Measurements from ENCODE around the gene KRTAP5-5.
A peak's percentile ranks its signal among the peaks of the same experiment; 100 is the strongest.
"Not testable (repeated sequence)": the region's sequence is repeated elsewhere in the genome, so short reads cannot be mapped to it uniquely, and the experiment has no call there.

The KRTAP5-5 gene

GRCh38 chr11:1603629-1604028 is 25.9 kb upstream of the KRTAP5-5 start:
- no peak for TF ChIP-seq YY1 (IDR thresholded peaks at IDR 0.05; ENCODE audit: insufficient read depth, insufficient read length)
- TF ChIP-seq SUZ12 (IDR thresholded peaks at IDR 0.05; ENCODE audit: extremely low read depth, insufficient read depth, insufficient read length), result no peak
- TF ChIP-seq ZNF274 (IDR thresholded peaks at IDR 0.05; ENCODE audit: low read depth, low read length), result no peak
- H3K9me3 ChIP-seq (ENCODE audit: insufficient read depth, low read length), result no peaks in the 10 kb centered on the region
- DNase-seq (ENCODE audit: low read depth, low spot score), result no peak
- no peak overlapping the region for H3K4me3 ChIP-seq (ENCODE audit: insufficient read length, low read depth)
- H3K4me1 ChIP-seq (ENCODE audit: insufficient read depth, insufficient read length), result peaks cover 7% of the 10 kb centered on the region
- no peaks in the 10 kb centered on the region for H3K36me3 ChIP-seq (ENCODE audit: insufficient read depth, insufficient read length, low read length)
- peaks cover 30% of the 10 kb centered on the region for H3K27me3 ChIP-seq (ENCODE audit: insufficient read depth, insufficient read length)
- no peak overlapping the region for H3K9ac ChIP-seq (ENCODE audit: insufficient read length, low read depth)

- no peaks in the 10 kb centered on the region for H3K36me3 ChIP-seq (ENCODE audit: insufficient read depth, insufficient read length, low read length)
- H3K4me1 ChIP-seq (ENCODE audit: insufficient read depth, insufficient read length), result peaks cover 7% of the 10 kb centered on the region
- peaks cover 30% of the 10 kb centered on the region for H3K27me3 ChIP-seq (ENCODE audit: insufficient read depth, insufficient read length)
- H3K9ac ChIP-seq (ENCODE audit: insufficient read length, low read depth), result no peak overlapping the region
- H3K9me3 ChIP-seq (ENCODE audit: insufficient read depth, low read length), result no peaks in the 10 kb centered on the region
- H3K4me3 ChIP-seq (ENCODE audit: insufficient read length, low read depth), result no peak overlapping the region
- DNase-seq (ENCODE audit: low read depth, low spot score), result no peak
- no peak for TF ChIP-seq ZNF274 (IDR thresholded peaks at IDR 0.05; ENCODE audit: low read depth, low read length)
- no peak for TF ChIP-seq SUZ12 (IDR thresholded peaks at IDR 0.05; ENCODE audit: extremely low read depth, insufficient read depth, insufficient read length)
- TF ChIP-seq YY1 (IDR thresholded peaks at IDR 0.05; ENCODE audit: insufficient read depth, insufficient read length), result no peak
Observed at GRCh38 chr11:1604181-1604580, 25.4 kb upstream of the KRTAP5-5 start.

GRCh38 chr11:1604711-1605110 is 24.9 kb upstream of the KRTAP5-5 start:
- peaks cover 7% of the 10 kb centered on the region for H3K4me1 ChIP-seq (ENCODE audit: insufficient read depth, insufficient read length)
- TF ChIP-seq ZNF274 (IDR thresholded peaks at IDR 0.05; ENCODE audit: low read depth, low read length) (no peak), YY1 (IDR thresholded peaks at IDR 0.05; ENCODE audit: insufficient read depth, insufficient read length) (no peak), SUZ12 (IDR thresholded peaks at IDR 0.05; ENCODE audit: extremely low read depth, insufficient read depth, insufficient read length) (no peak)
- peaks cover 30% of the 10 kb centered on the region for H3K27me3 ChIP-seq (ENCODE audit: insufficient read depth, insufficient read length)
- H3K9me3 ChIP-seq (ENCODE audit: insufficient read depth, low read length), result no peaks in the 10 kb centered on the region
- no peak for DNase-seq (ENCODE audit: low read depth, low spot score)
- H3K36me3 ChIP-seq (ENCODE audit: insufficient read depth, insufficient read length, low read length), result no peaks in the 10 kb centered on the region
- no peak overlapping the region for H3K4me3 ChIP-seq (ENCODE audit: insufficient read length, low read depth)
- H3K9ac ChIP-seq (ENCODE audit: insufficient read length, low read depth), result no peak overlapping the region

- peaks cover 30% of the 10 kb centered on the region for H3K27me3 ChIP-seq (ENCODE audit: insufficient read depth, insufficient read length)
- not testable (repeated sequence) for H3K9me3 ChIP-seq (ENCODE audit: insufficient read depth, low read length); H3K4me1 ChIP-seq (ENCODE audit: insufficient read depth, insufficient read length); DNase-seq (ENCODE audit: low read depth, low spot score); H3K9ac ChIP-seq (ENCODE audit: insufficient read length, low read depth); H3K36me3 ChIP-seq (ENCODE audit: insufficient read depth, insufficient read length, low read length); H3K4me3 ChIP-seq (ENCODE audit: insufficient read length, low read depth)
Observed at GRCh38 chr11:1605923-1606322, 23.7 kb upstream of the KRTAP5-5 start.

- Histone ChIP-seq H3K9ac (ENCODE audit: insufficient read length, low read depth) (peak overlapping the region; percentile 33), H3K27me3 (ENCODE audit: insufficient read depth, insufficient read length) (peaks cover 30% of the 10 kb centered on the region)
- H3K36me3 ChIP-seq (ENCODE audit: insufficient read depth, insufficient read length, low read length); H3K4me1 ChIP-seq (ENCODE audit: insufficient read depth, insufficient read length); H3K4me3 ChIP-seq (ENCODE audit: insufficient read length, low read depth); H3K9me3 ChIP-seq (ENCODE audit: insufficient read depth, low read length); DNase-seq (ENCODE audit: low read depth, low spot score): not testable (repeated sequence)
Observed at GRCh38 chr11:1607156-1607845, 22.3 kb upstream of the KRTAP5-5 start.

- DNase-seq (ENCODE audit: low read depth, low spot score); H3K4me1 ChIP-seq (ENCODE audit: insufficient read depth, insufficient read length); H3K4me3 ChIP-seq (ENCODE audit: insufficient read length, low read depth); H3K36me3 ChIP-seq (ENCODE audit: insufficient read depth, insufficient read length, low read length); H3K9me3 ChIP-seq (ENCODE audit: insufficient read depth, low read length): not testable (repeated sequence)
- Histone ChIP-seq H3K27me3 (ENCODE audit: insufficient read depth, insufficient read length) (peaks cover 30% of the 10 kb centered on the region), H3K9ac (ENCODE audit: insufficient read length, low read depth) (peak overlapping the region; percentile 10)
Observed at GRCh38 chr11:1607901-1608300, 21.7 kb upstream of the KRTAP5-5 start.

GRCh38 chr11:1608363-1608762 is 21.2 kb upstream of the KRTAP5-5 start, which contains the start of gene KRTAP5-3:
Gene KRTAP5-3, minus strand, starts transcription at chr11:1608463. Its CDS starts 78 bp downstream, at chr11:1608385.
- H3K36me3 ChIP-seq (ENCODE audit: insufficient read depth, insufficient read length, low read length), result no peaks in the 10 kb centered on the region
- peak within 1 kb of the TSS; percentile 33 for H3K9ac ChIP-seq (ENCODE audit: insufficient read length, low read depth)
- H3K4me3 ChIP-seq (ENCODE audit: insufficient read length, low read depth), result no peak within 1 kb of the TSS
- no peaks in the 10 kb centered on the region for H3K9me3 ChIP-seq (ENCODE audit: insufficient read depth, low read length)
- H3K27me3 ChIP-seq (ENCODE audit: insufficient read depth, insufficient read length), result peaks cover 30% of the 10 kb centered on the region
- TF ChIP-seq ZNF274 (IDR thresholded peaks at IDR 0.05; ENCODE audit: low read depth, low read length), result no peak
- TF ChIP-seq YY1 (IDR thresholded peaks at IDR 0.05; ENCODE audit: insufficient read depth, insufficient read length), result no peak
- no peak for TF ChIP-seq SUZ12 (IDR thresholded peaks at IDR 0.05; ENCODE audit: extremely low read depth, insufficient read depth, insufficient read length)
- DNase-seq (ENCODE audit: low read depth, low spot score), result no peak
- peaks cover 10% of the 10 kb centered on the region for H3K4me1 ChIP-seq (ENCODE audit: insufficient read depth, insufficient read length)

GRCh38 chr11:1618231-1618630 is 11.3 kb upstream of the KRTAP5-5 start:
- no peaks in the 10 kb centered on the region for H3K4me1 ChIP-seq (ENCODE audit: insufficient read depth, insufficient read length)
- H3K4me3 ChIP-seq (ENCODE audit: insufficient read length, low read depth), result no peak overlapping the region
- no peak overlapping the region for H3K9ac ChIP-seq (ENCODE audit: insufficient read length, low read depth)
- DNase-seq (ENCODE audit: low read depth, low spot score), result no peak
- no peaks in the 10 kb centered on the region for H3K36me3 ChIP-seq (ENCODE audit: insufficient read depth, insufficient read length, low read length)
- TF ChIP-seq SUZ12 (IDR thresholded peaks at IDR 0.05; ENCODE audit: extremely low read depth, insufficient read depth, insufficient read length) (no peak), YY1 (IDR thresholded peaks at IDR 0.05; ENCODE audit: insufficient read depth, insufficient read length) (no peak), ZNF274 (IDR thresholded peaks at IDR 0.05; ENCODE audit: low read depth, low read length) (no peak)
- H3K27me3 ChIP-seq (ENCODE audit: insufficient read depth, insufficient read length), result no peaks in the 10 kb centered on the region
- H3K9me3 ChIP-seq (ENCODE audit: insufficient read depth, low read length), result no peaks in the 10 kb centered on the region

All from NT2/D1 (cell line).